NOMO-1 (cell line): ENCODE measurements around the gene GYG2.
A peak's percentile ranks its signal among the peaks of the same experiment; 100 is the strongest.
"Not testable (repeated sequence)": the region's sequence is repeated elsewhere in the genome, so short reads cannot be mapped to it uniquely, and the experiment has no call there.

ENCODE experiments used
- DNase-seq, 2 experiments: peaks; one replicate each; lab custom pipeline; 2025; ENCODE audit not compliant: unreplicated experiment in 2 of 2; lab: John Stamatoyannopoulos, UW

Gene GYG2

DNA sequence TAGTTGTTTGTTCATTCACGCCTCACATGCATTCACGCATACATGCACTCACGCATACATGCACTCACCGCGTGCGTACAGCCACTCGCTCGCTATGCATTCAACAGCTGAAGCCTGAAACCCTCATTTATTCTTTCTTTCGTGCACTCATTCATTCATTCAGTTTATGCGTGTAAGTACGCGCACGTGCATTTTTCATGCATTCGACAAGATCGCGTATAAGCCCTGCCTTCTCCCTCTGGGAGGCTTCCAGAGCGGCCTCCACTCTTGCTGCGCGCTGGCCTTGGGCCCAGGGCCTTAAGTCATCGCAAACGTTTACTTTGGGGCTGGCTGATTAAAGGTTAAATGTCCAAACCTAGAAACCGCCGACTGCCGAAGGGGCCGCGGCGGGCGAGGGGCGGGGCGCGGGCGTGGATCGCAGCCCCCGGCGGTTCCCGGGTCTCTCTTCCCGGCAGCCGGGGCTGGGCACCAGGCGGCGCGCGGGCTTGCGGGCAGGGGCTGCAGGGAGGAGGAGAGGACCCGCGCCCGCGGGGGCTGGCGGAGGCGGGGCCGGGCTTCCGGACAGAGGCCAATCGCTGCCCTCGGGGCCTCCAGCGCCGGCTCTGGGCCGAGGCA is at the start of gene GYG2:
Gene GYG2 (plus strand): TSS at position 587 of the 615 bp plus-strand sequence. CDS start 1,259 bp downstream, outside the sequence.
- peak in 1 of 2 experiments; percentile 27 for DNase-seq

DNA sequence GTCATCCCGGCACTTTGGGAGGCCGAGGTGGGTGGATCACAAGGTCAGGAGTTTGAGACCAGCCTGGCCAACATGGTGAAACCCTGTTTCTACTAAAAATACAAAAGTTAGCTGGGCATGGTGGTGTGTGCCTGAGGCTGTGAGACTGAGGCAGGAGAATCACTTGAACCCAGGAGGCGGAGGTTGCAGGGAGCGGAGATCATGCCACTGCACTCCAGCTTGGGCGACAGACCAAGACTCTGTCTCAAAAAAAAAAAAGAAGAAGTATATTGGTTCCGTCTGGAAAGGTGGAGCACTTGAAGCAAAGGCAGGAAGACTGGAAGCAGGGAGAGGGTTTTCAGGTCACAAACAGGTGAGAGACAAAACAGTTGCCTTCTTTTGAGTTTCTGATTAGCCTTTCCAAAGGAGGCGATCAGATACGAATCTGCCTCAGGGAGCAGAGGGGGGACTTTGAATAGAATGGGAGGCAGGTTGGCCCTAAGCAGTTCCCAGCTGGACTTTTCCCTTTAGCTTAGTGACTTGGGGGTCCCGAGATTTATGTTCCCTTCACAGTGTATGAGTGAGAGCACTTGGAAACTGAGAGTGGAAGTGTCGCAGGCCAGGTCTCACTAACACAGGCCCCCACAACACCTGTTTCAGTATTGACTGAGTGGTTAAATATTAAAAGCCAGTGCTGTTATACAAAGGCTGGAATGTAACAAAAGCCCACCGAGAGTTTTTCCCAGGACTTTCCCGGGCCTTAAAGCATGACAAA is 48.1 kb upstream of the GYG2 start:
- DNase-seq = not testable (repeated sequence)

DNA sequence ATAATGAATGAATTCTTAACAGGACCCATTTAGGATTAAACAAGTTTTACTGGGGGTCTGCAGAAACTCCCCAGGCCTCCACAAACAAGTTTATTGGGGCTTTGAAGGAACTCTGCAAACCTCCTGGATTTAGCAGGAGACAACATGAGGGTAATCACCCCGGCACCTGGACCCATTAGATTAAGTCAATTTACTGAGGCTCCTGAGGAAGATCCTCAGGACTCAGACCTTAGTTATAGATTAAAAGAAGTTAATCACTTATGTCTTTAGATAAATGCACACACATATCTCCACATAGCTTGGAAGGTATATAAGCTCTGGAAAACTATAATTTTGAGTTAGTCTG is 47.5 kb upstream of the GYG2 start:
- no peak for DNase-seq

DNA sequence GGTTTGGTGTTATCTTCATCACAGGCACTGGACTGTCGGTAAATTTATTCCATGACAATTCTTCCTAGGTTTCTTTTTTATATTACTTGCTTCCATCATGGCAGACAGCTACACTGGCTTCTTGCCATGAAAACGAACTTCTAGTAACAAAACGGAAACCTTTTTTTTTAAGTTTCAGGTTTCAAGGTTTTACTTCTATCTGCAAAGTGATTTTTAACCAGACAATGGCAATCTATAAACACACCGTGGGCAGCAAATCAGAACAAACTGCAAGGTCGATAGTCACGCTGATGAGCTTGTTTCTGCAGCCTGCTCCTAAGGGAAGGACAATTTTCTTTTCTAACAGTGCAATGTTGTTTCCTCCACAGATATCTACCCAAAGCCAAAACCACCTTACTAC is 47.0 kb upstream of the GYG2 start:
- DNase-seq = no peak

DNA sequence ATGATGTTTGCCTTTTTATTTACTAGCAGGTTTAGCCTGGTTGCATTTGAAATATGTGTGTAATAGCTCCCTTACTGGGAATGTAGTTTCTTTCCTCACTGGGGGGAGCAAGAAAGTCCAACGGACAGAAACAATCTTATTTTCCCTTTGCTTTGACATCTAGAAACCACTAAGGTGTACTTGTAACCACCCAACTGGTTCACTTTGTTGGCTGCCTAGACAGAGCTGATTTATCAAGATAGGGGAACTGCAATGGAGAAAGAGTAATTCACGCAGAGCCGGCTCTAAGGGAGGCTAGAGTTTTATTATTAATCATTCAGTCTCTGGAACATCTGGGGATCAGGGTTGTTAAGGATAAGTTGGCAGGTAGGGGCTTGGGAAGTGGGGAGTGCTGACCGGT is 46.6 kb upstream of the GYG2 start:
- no peak for DNase-seq

DNA sequence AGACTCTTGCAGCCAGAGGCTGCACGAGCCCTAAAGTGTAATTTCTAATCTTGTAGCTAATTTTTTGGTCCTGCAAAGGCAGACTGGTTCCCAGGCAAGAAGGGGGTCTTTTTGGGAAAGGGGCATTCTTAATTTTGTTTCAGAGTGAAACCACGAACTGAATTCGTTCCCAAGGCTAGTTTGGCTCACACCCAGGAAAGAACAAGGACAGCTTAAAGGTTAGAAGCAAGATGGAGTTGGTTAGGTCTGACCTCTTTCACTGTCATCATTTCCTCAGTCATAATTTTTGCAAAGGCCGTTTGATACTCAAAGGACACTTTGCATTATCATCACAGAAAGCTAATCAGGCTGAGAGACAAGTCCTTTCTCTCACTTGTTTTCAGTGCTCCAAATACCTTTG is 46.0 kb upstream of the GYG2 start:
- no peak for DNase-seq

DNA sequence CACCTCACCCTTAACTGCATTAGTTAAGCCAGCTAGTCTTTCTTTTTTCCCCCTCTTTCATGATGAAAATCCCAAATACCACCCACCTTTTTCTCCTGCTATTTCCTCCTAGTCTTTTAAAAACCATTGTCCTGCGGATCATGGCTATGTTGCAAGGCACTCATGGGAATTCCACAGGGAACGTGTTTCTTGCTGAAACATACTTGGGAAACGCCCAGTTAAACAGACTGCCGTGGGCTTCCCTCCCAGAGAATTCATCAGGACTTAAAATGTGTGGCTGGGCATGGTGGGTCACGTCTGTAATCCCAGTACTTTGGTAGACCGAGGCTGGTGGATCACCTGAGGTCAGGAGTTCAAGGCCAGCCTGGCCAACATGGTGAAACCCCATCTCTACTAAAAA is 44.7 kb upstream of the GYG2 start:
- DNase-seq = no peak

DNA sequence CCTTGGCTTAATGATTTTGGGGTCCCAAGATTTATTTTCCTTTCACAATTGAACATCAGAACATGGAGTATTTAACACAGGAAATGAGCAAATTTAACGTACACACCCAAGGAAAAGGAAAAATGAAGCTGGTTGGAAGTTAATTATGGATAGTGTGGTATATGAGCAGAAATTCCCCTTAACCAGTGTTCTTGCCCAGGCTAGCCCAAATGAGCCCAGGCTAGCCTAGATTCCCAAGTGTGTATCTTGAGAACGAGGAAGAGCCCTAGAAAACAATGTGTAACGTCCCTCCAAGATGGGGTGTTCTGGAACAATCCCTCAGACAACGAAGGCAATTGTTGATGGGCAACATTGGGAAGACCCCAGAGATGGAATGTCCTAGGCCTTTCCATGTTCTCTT is 43.2 kb upstream of the GYG2 start:
- no peak for DNase-seq

DNA sequence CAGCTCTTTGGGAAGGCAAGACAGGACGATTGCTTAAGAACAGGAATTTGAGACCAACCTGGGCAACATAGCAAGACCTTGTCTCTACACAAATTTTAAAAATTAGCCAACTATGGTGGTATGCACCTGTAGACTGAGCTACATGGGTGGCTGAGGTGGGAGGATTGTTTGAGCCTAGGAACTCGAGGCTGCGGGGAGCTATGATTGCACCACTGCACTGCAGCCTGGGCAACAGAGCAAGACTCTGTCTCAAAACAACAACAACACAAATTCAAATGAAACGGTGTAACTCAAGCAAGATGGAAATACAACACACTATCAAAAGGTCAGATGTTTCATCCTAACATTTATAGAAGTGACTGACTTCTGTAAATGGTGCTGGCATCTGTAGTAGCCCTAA is 39.8 kb upstream of the GYG2 start:
- DNase-seq = no peak

DNA sequence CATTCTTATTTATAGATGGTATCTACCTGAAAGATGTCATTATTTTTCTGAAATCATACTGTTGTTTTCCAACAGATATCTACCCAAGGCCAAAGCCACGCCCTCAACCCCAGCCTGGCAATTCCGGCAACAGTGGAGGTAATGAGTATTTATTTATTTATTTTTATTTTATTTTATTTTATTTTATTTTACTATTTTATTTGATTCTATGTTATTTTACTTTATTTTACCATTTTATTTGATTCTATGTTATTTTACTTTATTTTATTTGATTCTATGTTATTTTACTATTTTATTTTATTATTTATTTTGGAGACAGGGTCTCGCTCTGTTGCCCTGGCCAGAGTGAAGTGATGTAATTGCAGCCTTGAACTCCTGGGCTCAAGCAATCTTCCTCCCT is 39.2 kb upstream of the GYG2 start:
- DNase-seq = no peak

DNA sequence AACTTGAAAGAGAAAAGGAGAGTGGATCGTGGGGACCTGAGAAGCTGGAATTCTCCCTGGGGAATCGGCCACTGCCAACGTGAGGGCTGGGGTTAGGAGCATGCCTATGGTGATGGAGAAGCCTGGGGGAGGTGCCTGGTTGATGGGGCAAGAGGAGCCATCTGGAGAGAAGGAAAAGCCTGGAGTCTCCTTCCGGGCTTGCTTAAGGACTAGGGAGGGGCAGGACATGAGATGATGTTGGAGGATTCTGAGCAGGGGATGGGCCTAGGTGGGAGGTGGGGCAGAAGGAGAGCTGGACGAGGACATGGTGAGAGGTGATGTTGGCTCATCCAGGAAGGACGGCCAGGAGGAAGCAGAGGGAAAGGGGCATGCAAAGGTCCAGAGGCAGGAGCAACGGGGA is 35.0 kb upstream of the GYG2 start:
- no peak for DNase-seq

DNA sequence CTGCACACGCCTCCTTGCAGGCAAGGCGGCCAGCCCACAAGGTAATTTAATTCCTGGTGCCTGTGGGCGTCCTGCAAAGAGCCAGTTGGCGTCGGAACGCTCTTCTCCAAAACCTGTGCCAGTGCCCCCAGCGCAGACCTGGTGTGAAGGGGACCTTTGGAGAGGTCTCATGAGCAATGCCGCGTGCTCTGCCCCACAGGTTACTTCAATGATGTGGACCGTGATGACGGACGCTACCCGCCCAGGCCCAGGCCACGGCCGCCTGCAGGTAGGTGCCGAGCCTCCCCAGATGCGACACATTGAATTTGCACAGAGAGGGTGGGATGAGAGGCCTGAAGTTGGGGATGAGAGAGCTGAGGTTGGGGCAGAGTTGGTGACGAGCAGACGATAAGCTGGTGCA is 34.4 kb upstream of the GYG2 start:
- DNase-seq = no peak

DNA sequence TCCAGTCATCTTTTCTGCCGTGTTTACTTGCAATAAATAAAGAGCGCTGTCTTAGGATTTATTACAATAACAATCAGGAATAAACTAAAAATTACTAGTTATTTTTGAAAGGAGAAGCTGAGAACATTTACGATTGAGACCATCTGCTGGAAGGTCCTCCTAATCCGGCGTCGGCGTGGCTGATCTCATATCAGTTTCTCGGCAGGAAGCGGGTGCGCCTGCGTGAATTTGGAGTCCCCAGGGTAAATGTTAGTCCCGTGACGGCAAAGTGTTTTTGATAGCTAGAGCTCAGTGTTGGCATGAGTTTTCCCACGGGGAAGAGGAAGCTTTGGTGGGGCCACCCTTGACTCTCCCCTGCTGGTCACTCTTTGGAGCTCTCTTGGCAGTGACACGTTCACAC is 31.9 kb upstream of the GYG2 start:
- not testable (repeated sequence) for DNase-seq

DNA sequence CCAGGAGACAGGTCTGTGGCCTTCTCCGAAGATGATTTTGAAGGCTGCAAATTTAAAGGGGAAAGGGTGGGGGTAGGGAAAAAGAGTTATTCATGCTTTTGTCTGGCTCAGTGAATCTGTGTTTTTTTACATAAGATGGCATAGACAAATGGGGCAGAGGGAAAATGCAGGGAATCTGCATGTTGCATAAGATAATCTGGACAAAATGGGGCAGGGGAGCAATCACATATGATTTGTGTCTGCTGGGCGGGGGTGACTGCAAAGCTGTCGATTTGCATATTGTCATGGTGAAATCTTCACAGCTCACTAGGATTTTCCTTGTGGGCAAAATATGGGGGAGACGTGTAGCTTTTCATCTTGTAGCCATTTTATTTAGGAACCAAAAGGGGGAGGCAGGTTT is 29.4 kb upstream of the GYG2 start:
- DNase-seq = no peak

DNA sequence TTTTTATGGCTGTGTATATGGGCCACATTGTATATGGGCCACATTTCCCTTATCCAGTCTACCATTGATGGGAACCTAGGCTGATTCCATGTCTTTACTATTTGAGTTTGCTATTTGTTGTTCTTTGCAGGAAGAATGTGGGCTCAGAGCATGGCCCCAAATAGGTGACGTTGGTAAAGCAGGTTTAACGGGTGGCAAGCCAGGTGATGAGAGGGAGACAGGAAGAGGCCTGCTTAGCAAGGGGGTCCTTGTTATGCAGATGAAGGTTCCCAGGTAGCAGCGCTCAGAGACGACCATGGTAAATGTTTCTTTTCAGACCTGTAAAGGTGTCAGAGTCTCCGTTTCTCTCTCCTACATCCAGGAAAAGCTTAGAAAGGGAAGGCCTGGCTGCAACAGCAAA is 28.8 kb upstream of the GYG2 start:
- not testable (repeated sequence) for DNase-seq

DNA sequence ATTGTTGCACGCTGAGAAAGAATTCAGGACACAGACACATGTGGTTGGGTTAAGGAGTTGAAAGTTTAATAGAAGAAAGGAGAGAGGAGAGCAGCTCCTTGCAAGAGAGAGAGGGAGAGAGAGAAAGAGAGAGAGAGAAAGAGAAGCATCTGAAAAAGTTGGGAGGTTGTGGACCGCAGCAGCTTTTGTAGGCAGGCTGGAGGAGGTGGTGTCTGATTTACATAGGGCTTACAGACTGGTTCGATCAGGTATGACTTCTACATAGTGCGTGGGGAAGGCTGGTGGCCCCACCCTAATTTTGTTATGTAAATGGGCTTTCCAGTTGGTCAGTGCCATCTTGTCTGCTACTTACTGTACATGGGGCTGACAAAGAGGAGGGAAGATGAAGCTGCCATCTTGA is 27.5 kb upstream of the GYG2 start:
- DNase-seq = no peak

DNA sequence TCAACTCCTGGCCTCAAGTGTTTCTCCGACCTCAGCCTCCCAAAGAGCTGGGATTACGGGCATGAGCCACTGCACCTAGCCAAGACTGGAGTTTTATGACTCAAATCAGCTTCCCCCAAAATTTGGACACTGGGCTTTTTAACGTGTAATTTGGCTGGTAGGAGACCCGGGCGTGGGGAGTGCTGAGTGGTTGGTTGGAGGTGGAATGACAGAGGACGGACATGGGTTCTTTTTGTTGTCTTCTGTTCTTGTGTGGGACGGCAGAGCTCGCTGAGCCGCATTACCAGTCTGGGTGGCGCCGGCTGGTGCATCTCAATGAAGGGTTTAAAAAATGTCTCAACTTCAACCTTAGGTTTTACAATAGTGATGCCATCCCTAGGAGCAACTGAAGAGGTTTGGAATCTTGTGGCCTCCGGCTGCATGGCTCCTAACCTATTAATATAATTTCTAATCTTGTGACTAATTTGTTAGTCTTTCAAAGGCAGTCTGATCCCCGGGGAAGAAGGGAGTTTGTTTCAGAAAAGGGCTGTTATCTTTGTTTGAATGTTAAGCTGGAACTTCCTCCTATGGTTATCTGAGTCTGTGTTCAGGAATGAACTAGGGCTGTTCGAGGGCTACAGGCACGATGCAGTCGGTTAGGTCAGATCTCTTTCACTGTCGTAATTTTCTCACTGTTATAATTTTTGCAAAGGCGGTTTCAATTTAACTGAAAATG is 26.2 kb upstream of the GYG2 start:
- DNase-seq = not testable (repeated sequence)

DNA sequence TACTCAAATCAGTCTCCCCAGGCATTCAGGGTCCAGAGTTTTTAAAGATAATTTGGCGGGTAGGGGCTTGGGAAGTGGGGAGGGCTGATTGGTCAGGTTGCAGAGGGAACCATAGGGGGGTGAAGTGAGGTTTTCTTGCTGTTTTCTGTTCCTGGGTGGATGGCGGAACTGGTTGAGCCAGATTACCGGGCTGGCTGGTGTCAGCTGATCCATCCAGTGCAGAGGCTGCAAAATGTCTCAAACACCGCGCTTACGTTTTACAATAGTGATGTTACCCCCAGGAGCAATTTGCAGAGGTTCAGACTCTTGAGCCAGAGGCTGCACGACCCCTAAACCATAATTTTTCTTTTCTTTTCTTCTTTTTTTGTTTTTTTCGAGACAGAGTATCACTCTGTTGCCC is 25.2 kb upstream of the GYG2 start:
- DNase-seq = not testable (repeated sequence)

DNA sequence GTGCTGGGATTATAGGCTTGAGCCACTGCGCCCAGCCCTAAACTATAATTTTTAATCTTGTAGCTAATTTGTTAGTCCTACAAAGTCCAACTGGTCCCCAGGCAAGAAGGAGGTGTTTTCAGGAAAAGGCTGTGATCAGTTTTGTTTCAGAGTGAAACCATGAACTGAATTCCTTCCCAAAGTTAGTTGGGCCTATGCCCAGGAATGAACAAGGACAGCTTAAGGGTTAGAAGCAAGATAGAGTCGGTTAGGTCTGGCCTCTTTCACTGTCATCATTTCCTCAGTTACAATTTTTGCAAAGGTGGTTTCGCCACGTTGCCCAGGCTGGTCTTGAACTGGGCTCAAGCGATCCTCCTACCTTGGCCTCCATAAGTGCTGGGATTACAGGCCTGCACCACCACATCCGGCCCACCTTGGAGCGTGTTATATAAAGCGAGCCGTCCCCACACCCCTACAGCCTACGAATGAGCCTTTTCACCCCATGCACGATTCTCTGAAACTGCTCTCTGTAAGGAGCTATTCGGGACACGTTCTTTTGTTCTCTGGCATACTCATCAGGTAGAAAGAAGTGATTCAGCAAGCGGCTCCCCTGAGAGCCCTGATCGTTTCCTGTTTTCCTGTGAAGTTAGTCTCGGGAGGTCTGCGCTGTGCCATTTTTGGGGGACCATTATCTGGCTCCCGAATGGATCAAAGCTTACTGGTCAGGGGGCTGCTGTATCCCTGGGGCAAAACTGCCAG is 24.5 kb upstream of the GYG2 start:
- not testable (repeated sequence) for DNase-seq

DNA sequence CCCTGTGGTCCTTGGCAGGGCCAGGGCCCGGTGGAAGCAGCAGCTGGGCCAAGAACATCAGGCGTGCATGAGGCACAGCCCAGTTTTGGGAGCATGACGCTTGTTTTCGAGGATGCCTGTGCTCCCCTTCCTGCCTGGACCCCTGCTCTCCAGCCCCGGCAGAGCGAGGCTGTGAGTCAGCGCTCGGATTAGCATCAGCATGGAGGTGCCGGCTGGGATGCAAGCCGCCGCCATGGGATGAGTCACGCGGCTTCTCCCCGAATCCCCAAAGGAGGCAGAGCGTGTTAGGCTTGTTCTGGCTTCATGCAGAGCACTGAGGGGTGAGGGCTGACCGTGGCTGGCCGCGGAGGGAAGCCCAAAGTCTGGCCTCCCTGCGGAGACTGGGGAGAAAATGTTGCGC is 23.9 kb upstream of the GYG2 start:
- not testable (repeated sequence) for DNase-seq

DNA sequence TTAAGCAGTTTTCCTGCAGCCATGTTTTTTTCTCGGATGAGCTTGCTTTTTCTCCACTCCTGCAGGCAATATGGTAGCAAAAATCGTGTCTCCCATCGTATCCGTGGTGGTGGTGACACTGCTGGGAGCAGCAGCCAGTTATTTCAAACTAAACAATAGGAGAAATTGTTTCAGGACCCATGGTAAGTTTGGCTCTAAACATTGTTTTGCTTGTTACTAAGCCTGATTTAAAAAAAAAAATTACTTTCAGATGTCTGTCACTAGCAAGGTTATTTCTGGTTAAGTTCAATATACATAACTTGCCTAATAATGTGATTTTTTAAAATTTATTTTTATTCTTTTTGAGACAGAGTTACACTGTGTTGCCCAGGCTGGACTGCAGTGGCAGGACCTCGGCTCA is 17.5 kb upstream of the GYG2 start:
- no peak for DNase-seq
